ENCODE measurements around the gene ELOVL4. TPM values are rescaled to one million over a fixed set of nuclear protein-coding genes. Genes with fewer than 3 reads are reported as not detected.

ELOVL4 gene
- total and polyA plus RNA-seq, 2 of the 4 experiments (the other 2 are of a cell fraction) = 2.2 to 2.3 TPM

- CTCF ChIA-PET = no interaction called here
- TF ChIP-seq BHLHE40 (IDR thresholded peaks at IDR 0.05; ENCODE audit: low read depth, low read length) = no peak
- no peak for TF ChIP-seq MAZ (IDR thresholded peaks at IDR 0.05; ENCODE audit: borderline replicate concordance, low read depth, low read length)
- no peak for TF ChIP-seq CTCF (conservative IDR thresholded peaks at IDR 0.05; ENCODE audit: low read depth, low read length)
- TF ChIP-seq CHD1 (IDR thresholded peaks at IDR 0.05; ENCODE audit: low read depth, low read length) = no peak
- no peak for TF ChIP-seq NFE2L2 (IDR thresholded peaks at IDR 0.05; ENCODE audit: low read depth, low read length)
- TF ChIP-seq MXI1 (IDR thresholded peaks at IDR 0.05; ENCODE audit: borderline replicate concordance, low read depth, low read length) = no peak
- TF ChIP-seq RFX5 (IDR thresholded peaks at IDR 0.05; ENCODE audit: low read depth, low read length) = no peak
- TF ChIP-seq CEBPB (IDR thresholded peaks at IDR 0.05; ENCODE audit: low read depth, low read length) = no peak
- TF ChIP-seq FOS (IDR thresholded peaks at IDR 0.05; ENCODE audit: low read depth, low read length) = no peak
- no peak for TF ChIP-seq SMC3 (IDR thresholded peaks at IDR 0.05; ENCODE audit: low read depth, low read length)
- no peak for TF ChIP-seq RAD21 (IDR thresholded peaks at IDR 0.05; ENCODE audit: low read length)
- no peak for TF ChIP-seq MAFK (IDR thresholded peaks at IDR 0.05; ENCODE audit: low read depth, low read length)
- no peak for TF ChIP-seq ELK1 (IDR thresholded peaks at IDR 0.05; ENCODE audit: borderline replicate concordance, low read depth, low read length)
- TF ChIP-seq RCOR1 (IDR thresholded peaks at IDR 0.05; ENCODE audit: insufficient replicate concordance, low read length) = no peak
- no peak for TF ChIP-seq POLR2A (IDR thresholded peaks at IDR 0.05; ENCODE audit: low read depth, low read length)
Measured at GRCh38 chr6:79993012-79993910, 45.9 kb upstream of the ELOVL4 start.

More at GRCh38 chr6:79993012-79993910, 45.9 kb upstream of the ELOVL4 start:
- no peak overlapping the region for H2AK5ac ChIP-seq (ENCODE audit: low read depth, low read length)
- 17% methylated on average over 1 of the region's 2 CpGs; no CpG with 5 or more reads in 1 of the 2 experiments for whole genome bisulfite sequencing, 2 experiments (ENCODE audit: extremely low coverage in 2 of 2, insufficient read length in 1 of 2)
- H2BK20ac ChIP-seq (ENCODE audit: low read depth, low read length) = no peak overlapping the region
- no peaks in the 10 kb centered on the region for H4K20me1 ChIP-seq (ENCODE audit: insufficient read depth, low read length)
- no peaks in the 10 kb centered on the region for H3K79me1 ChIP-seq (ENCODE audit: low read depth in 1 of 2, low read length in 2 of 2)
- H2AK9ac ChIP-seq (replicated peaks; ENCODE audit: low read depth, low read length, poor library complexity) = no peak overlapping the region
- H3K4me1 ChIP-seq (ENCODE audit: control insufficient read depth, insufficient read depth, low read length) = no peaks in the 10 kb centered on the region
- dilution Hi-C loops (cut with HindIII; ENCODE audit: low sequenced_read_pairs, unreplicated experiment) = no loop called here
- H3K4ac ChIP-seq (ENCODE audit: low read depth, low read length) = no peak overlapping the region
- H3K4me2 ChIP-seq (ENCODE audit: low read depth, low read length) = no peak overlapping the region
- in situ Hi-C loops (cut with MboI; ENCODE audit: low sequenced_read_pairs) = no loop called here
- no peak overlapping the region for H3K4me3 ChIP-seq (ENCODE audit: insufficient read depth, low read depth, low read length)
- no peak for ATAC-seq (ENCODE audit: low read depth)
- H4K5ac ChIP-seq (ENCODE audit: low read depth, low read length) = no peak overlapping the region
- H3K27me3 ChIP-seq (ENCODE audit: control insufficient read depth, insufficient read depth, low read length) = peaks cover 6% of the 10 kb centered on the region
- H3K23ac ChIP-seq (ENCODE audit: low read depth, low read length) = no peak overlapping the region
- no peak overlapping the region for H4K8ac ChIP-seq (ENCODE audit: low read depth in 2 of 2, low read length in 2 of 2)
- intact Hi-C loops (cut with micrococcal nuclease) = no loop called here
- no peak overlapping the region for H2BK15ac ChIP-seq (ENCODE audit: low read depth, low read length)
- H3K36me3 ChIP-seq (ENCODE audit: control insufficient read depth, insufficient read depth, low read length) = no peaks in the 10 kb centered on the region
- POLR2A ChIA-PET (ENCODE audit: unreplicated experiment) = no interaction called here
- BruUV-seq (replicated peaks) = no TSS peak
- no peaks in the 10 kb centered on the region for H3K9me3 ChIP-seq (ENCODE audit: control insufficient read depth, insufficient read depth, low read length)
- H3K18ac ChIP-seq (ENCODE audit: low read depth, low read length) = no peak overlapping the region
- H3K9me1 ChIP-seq (ENCODE audit: insufficient read depth, low read length) = no peaks in the 10 kb centered on the region
- no peak overlapping the region for H2AFZ ChIP-seq (replicated peaks; ENCODE audit: low read length, poor library complexity)
- H4K91ac ChIP-seq (ENCODE audit: insufficient read depth, low read depth, low read length) = no peak overlapping the region
- H3K9ac ChIP-seq (ENCODE audit: low read depth, low read length) = no peak overlapping the region
- H3K56ac ChIP-seq (ENCODE audit: extremely low read depth, insufficient read depth, low read length) = no peak overlapping the region
- no peak overlapping the region for H3K14ac ChIP-seq (replicated peaks; ENCODE audit: low read depth, low read length)
- no peak for DNase-seq
- no peak overlapping the region for H2BK5ac ChIP-seq (ENCODE audit: low read depth, low read length, poor library complexity, severe bottlenecking)
- no peak overlapping the region for H2BK120ac ChIP-seq (ENCODE audit: low read depth, low read length)
- H3K27ac ChIP-seq (ENCODE audit: insufficient read depth, low read length) = no peak overlapping the region

Measured in IMR-90 (cell line).